ENCODE results near the gene TFB1M.

TFB1M gene

GRCh38 chr6:155297669-155298068 lies 16.6 kb downstream of the TFB1M start:
- DNase-seq (ENCODE audit: low read depth): no peak
- no peak overlapping the region for H3K4me3 ChIP-seq (ENCODE audit: low read depth, low read length)
- no peak for TF ChIP-seq CTCF (IDR thresholded peaks at IDR 0.05; ENCODE audit: insufficient read depth, low read depth, low read length, missing control alignments)

GRCh38 chr6:155292711-155293110 lies 21.6 kb downstream of the TFB1M start:
- no peak overlapping the region for H3K4me3 ChIP-seq (ENCODE audit: low read depth, low read length)
- TF ChIP-seq CTCF (IDR thresholded peaks at IDR 0.05; ENCODE audit: insufficient read depth, low read depth, low read length, missing control alignments): no peak
- no peak for DNase-seq (ENCODE audit: low read depth)

DNA sequence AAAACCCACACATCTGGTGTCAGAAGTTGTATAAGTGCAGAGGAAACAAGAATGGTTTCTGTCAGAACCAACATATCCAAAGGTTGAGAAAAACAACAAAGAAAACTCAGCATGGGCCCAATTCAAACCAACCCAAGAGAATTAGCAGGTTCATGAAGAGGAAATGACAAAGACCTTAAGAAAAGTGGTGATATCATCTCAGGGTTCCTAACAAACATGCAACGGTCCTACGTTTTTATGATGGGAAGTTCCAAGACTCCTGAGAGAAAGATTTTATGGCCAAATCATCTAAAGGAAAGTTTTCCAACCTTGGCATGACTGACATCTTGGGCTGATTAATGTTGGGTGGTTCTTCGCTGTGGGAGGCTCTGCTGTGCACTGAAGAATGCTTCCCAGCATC lies 23.0 kb downstream of the TFB1M start:
- DNase-seq (ENCODE audit: low read depth): no peak
- TF ChIP-seq CTCF (IDR thresholded peaks at IDR 0.05; ENCODE audit: insufficient read depth, low read depth, low read length, missing control alignments): no peak
- H3K4me3 ChIP-seq (ENCODE audit: low read depth, low read length): no peak overlapping the region

GRCh38 chr6:155290491-155290890 lies 23.8 kb downstream of the TFB1M start:
- H3K4me3 ChIP-seq (ENCODE audit: low read depth, low read length): no peak overlapping the region
- no peak for TF ChIP-seq CTCF (IDR thresholded peaks at IDR 0.05; ENCODE audit: insufficient read depth, low read depth, low read length, missing control alignments)
- no peak for DNase-seq (ENCODE audit: low read depth)

- DNase-seq (ENCODE audit: low read depth): no peak
- H3K4me3 ChIP-seq (ENCODE audit: low read depth, low read length): no peak overlapping the region
- TF ChIP-seq CTCF (IDR thresholded peaks at IDR 0.05; ENCODE audit: insufficient read depth, low read depth, low read length, missing control alignments): no peak
Measured at GRCh38 chr6:155287762-155288161, 26.5 kb downstream of the TFB1M start.

- DNase-seq (ENCODE audit: low read depth): no peak
- TF ChIP-seq CTCF (IDR thresholded peaks at IDR 0.05; ENCODE audit: insufficient read depth, low read depth, low read length, missing control alignments): no peak
- H3K4me3 ChIP-seq (ENCODE audit: low read depth, low read length): no peak overlapping the region
Measured at GRCh38 chr6:155284775-155285174, 29.5 kb downstream of the TFB1M start.

- TF ChIP-seq CTCF (IDR thresholded peaks at IDR 0.05; ENCODE audit: insufficient read depth, low read depth, low read length, missing control alignments): no peak
- no peak for DNase-seq (ENCODE audit: low read depth)
- H3K4me3 ChIP-seq (ENCODE audit: low read depth, low read length): no peak overlapping the region
Measured at GRCh38 chr6:155278319-155279049, 35.8 kb downstream of the TFB1M start.
